H1 (cell line): ENCODE measurements around the gene TMEM163. TPM values are rescaled to one million over a fixed set of nuclear protein-coding genes. Genes with fewer than 3 reads are reported as not detected.

Experiments used
- GTF2F1 ChIP-seq: IDR thresholded peaks from 2 replicates; pipeline ENCODE4 v1.6.1; 2012; ENCODE audit warnings: low read depth, low read length, improper control_type of control experiment, borderline replicate concordance
- MAFK ChIP-seq: IDR thresholded peaks from 2 replicates; pipeline ENCODE4 v1.6.1; 2012; ENCODE audit warnings: low read depth, mild to moderate bottlenecking, improper control_type of control experiment, low read length
- SAP30 ChIP-seq: fragments of 300-600 bp; sonication (generic); IDR thresholded peaks from 2 replicates; pipeline ENCODE4 v1.7.1; 2012; ENCODE audit warnings: low read length, moderate library complexity, mild to moderate bottlenecking, inconsistent platforms; ENCODE audit not compliant: insufficient read depth, insufficient replicate concordance
- SP2 ChIP-seq: IDR thresholded peaks from 2 replicates; pipeline ENCODE4 v1.6.1; 2012; ENCODE audit warnings: mild to moderate bottlenecking, low read length, inconsistent platforms
- polyA plus RNA-seq, 7 experiments: library from polyadenylated mRNA; depleted of rRNA in 3 of 7; stranded (reverse) in 5 of 7; unstranded in 2 of 7; fragments of >200 nt in 5 of 7; fragments of 200-250 nt in 2 of 7; gene quantifications; 1 replicate in 5 of 7; 2 replicates in 1 of 7; 4 replicates in 1 of 7; pipeline versions ENCODE4 v1.2.1 to v1.2.3, GENCODE V29; 2011 to 2013; ENCODE audit warnings: missing spikeins in 2 of 7, mixed read lengths in 2 of 7
- total RNA-seq: library from RNA; stranded (reverse); fragmentation: NEBNext Ultra II Directional; extraction: Animal tissue kit (Norgen Biotek cat#: 25700); gene quantifications from 2 replicates; pipeline ENCODE4 v1.2.1, GENCODE V29; 2021
- TF ChIP-seq, protein P1 (sequence below): fragments of 300-600 bp; sonication (generic); IDR thresholded peaks from 2 replicates; pipeline ENCODE4 v1.7.1; 2012; ENCODE audit warnings: low read length, moderate library complexity, mild to moderate bottlenecking, inconsistent platforms; ENCODE audit not compliant: insufficient replicate concordance
- TF ChIP-seq, protein P2 (sequence below): IDR thresholded peaks from 2 replicates; pipeline ENCODE4 v1.6.1; 2012; ENCODE audit warnings: inconsistent platforms

TMEM163 gene
- total and polyA plus RNA-seq, 2 of the 8 experiments (the other 6 are each of a cell fraction or from before 2014, with no cell fraction given), result 2.8 to 3.2 TPM

DNA sequence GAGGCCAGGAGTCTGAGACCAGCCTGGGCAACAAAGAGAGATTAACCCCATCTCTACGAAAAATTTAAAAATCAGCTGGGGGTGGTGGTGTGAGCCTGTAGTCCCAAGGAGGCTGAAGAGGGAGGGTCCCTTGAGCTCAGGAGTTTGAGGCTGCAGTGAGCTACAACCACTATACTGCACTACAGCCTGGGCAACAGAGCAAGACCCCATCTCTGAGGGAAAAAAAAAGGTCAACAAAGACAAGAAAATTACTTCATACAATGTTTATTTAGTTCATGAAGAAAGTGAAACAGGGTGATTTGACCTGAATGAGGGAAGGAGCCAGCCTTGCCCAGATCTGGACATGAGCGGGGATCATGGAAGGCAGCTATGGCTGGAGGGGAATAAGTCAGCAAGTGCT lies 59.1 kb downstream of the TMEM163 start (continued):
- TF ChIP-seq, protein P1, sequence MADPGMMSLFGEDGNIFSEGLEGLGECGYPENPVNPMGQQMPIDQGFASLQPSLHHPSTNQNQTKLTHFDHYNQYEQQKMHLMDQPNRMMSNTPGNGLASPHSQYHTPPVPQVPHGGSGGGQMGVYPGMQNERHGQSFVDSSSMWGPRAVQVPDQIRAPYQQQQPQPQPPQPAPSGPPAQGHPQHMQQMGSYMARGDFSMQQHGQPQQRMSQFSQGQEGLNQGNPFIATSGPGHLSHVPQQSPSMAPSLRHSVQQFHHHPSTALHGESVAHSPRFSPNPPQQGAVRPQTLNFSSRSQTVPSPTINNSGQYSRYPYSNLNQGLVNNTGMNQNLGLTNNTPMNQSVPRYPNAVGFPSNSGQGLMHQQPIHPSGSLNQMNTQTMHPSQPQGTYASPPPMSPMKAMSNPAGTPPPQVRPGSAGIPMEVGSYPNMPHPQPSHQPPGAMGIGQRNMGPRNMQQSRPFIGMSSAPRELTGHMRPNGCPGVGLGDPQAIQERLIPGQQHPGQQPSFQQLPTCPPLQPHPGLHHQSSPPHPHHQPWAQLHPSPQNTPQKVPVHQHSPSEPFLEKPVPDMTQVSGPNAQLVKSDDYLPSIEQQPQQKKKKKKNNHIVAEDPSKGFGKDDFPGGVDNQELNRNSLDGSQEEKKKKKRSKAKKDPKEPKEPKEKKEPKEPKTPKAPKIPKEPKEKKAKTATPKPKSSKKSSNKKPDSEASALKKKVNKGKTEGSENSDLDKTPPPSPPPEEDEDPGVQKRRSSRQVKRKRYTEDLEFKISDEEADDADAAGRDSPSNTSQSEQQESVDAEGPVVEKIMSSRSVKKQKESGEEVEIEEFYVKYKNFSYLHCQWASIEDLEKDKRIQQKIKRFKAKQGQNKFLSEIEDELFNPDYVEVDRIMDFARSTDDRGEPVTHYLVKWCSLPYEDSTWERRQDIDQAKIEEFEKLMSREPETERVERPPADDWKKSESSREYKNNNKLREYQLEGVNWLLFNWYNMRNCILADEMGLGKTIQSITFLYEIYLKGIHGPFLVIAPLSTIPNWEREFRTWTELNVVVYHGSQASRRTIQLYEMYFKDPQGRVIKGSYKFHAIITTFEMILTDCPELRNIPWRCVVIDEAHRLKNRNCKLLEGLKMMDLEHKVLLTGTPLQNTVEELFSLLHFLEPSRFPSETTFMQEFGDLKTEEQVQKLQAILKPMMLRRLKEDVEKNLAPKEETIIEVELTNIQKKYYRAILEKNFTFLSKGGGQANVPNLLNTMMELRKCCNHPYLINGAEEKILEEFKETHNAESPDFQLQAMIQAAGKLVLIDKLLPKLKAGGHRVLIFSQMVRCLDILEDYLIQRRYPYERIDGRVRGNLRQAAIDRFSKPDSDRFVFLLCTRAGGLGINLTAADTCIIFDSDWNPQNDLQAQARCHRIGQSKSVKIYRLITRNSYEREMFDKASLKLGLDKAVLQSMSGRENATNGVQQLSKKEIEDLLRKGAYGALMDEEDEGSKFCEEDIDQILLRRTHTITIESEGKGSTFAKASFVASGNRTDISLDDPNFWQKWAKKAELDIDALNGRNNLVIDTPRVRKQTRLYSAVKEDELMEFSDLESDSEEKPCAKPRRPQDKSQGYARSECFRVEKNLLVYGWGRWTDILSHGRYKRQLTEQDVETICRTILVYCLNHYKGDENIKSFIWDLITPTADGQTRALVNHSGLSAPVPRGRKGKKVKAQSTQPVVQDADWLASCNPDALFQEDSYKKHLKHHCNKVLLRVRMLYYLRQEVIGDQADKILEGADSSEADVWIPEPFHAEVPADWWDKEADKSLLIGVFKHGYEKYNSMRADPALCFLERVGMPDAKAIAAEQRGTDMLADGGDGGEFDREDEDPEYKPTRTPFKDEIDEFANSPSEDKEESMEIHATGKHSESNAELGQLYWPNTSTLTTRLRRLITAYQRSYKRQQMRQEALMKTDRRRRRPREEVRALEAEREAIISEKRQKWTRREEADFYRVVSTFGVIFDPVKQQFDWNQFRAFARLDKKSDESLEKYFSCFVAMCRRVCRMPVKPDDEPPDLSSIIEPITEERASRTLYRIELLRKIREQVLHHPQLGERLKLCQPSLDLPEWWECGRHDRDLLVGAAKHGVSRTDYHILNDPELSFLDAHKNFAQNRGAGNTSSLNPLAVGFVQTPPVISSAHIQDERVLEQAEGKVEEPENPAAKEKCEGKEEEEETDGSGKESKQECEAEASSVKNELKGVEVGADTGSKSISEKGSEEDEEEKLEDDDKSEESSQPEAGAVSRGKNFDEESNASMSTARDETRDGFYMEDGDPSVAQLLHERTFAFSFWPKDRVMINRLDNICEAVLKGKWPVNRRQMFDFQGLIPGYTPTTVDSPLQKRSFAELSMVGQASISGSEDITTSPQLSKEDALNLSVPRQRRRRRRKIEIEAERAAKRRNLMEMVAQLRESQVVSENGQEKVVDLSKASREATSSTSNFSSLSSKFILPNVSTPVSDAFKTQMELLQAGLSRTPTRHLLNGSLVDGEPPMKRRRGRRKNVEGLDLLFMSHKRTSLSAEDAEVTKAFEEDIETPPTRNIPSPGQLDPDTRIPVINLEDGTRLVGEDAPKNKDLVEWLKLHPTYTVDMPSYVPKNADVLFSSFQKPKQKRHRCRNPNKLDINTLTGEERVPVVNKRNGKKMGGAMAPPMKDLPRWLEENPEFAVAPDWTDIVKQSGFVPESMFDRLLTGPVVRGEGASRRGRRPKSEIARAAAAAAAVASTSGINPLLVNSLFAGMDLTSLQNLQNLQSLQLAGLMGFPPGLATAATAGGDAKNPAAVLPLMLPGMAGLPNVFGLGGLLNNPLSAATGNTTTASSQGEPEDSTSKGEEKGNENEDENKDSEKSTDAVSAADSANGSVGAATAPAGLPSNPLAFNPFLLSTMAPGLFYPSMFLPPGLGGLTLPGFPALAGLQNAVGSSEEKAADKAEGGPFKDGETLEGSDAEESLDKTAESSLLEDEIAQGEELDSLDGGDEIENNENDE, result no peak
- TF ChIP-seq, protein P2, sequence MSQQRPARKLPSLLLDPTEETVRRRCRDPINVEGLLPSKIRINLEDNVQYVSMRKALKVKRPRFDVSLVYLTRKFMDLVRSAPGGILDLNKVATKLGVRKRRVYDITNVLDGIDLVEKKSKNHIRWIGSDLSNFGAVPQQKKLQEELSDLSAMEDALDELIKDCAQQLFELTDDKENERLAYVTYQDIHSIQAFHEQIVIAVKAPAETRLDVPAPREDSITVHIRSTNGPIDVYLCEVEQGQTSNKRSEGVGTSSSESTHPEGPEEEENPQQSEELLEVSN, result no peak
- no peak for TF ChIP-seq GTF2F1
- TF ChIP-seq MAFK, result no peak
- no peak for TF ChIP-seq SP2
- TF ChIP-seq SAP30, result no peak
